PC-9 (cell line): ENCODE results near the gene SPATS2L. TPM values are rescaled to one million over a fixed set of nuclear protein-coding genes. Genes with fewer than 3 reads are reported as not detected.

ENCODE experiments used
- BruUV-seq: library from RNA; stranded (reverse); fragments of 400-500 nt; replicated peaks from 2 replicates; lab custom pipeline; 2021; lab: Mats Ljungman, UMichigan
- CTCF ChIA-PET: fragments of 300-600 bp; sonication (Branson Sonifier 250); formaldehyde crosslinking; loops from one replicate; lab custom pipeline; 2022; ENCODE audit warnings: antibody characterized with exemption; lab: Charles Lee
- POLR2A ChIA-PET: fragments of 300-600 bp; sonication (Branson Sonifier 250); formaldehyde crosslinking; loops from one replicate; lab custom pipeline; 2022; ENCODE audit warnings: antibody characterized with exemption; ENCODE audit not compliant: unreplicated experiment; lab: Charles Lee
- DNase-seq, 2 experiments: peaks; one replicate each; pipeline versions ENCODE4 v3.0.0 to v3.0.0-alpha.2; 2015 to 2022; ENCODE audit warnings: mixed read lengths in 1 of 2
- H2AFZ ChIP-seq: fragments of 200-600 bp; sonication (generic); 2 replicates; pipeline ENCODE4 v1.8.1; 2017; ENCODE audit warnings: antibody characterized with exemption
- H3F3A ChIP-seq: fragments of 200-600 bp; sonication (generic); 2 replicates; pipeline ENCODE4 v1.8.1; 2017; ENCODE audit warnings: antibody characterized with exemption, mild to moderate bottlenecking, low read depth; ENCODE audit not compliant: insufficient read depth
- H3K27ac ChIP-seq: fragments of 200-600 bp; sonication (generic); 2 replicates; pipeline ENCODE4 v1.6.1; 2016; ENCODE audit warnings: mixed run types
- H3K27me3 ChIP-seq: fragments of 200-600 bp; sonication (generic); 2 replicates; pipeline ENCODE4 v1.6.1; 2016; ENCODE audit warnings: low read depth, mixed run types; ENCODE audit not compliant: insufficient read depth
- H3K36me3 ChIP-seq: fragments of 200-600 bp; sonication (generic); 2 replicates; pipeline ENCODE4 v1.6.1; 2016; ENCODE audit warnings: low read depth, mixed run types
- H3K4me1 ChIP-seq: fragments of 200-600 bp; sonication (generic); replicated peaks from 2 replicates; pipeline ENCODE4 v1.6.1; 2016; ENCODE audit warnings: mixed run types; ENCODE audit not compliant: insufficient read depth
- H3K4me2 ChIP-seq: fragments of 200-600 bp; sonication (generic); 2 replicates; pipeline ENCODE4 v1.6.1; 2017; ENCODE audit warnings: mixed run types
- H3K4me3 ChIP-seq: fragments of 200-600 bp; sonication (generic); 2 replicates; pipeline ENCODE4 v1.6.1; 2016; ENCODE audit warnings: mixed run types
- H3K79me2 ChIP-seq: fragments of 200-600 bp; sonication (generic); 2 replicates; pipeline ENCODE4 v1.6.1; 2017; ENCODE audit warnings: low read depth, mixed run types
- H3K9me2 ChIP-seq: fragments of 200-600 bp; sonication (generic); 2 replicates; pipeline ENCODE4 v1.8.1; 2017; ENCODE audit warnings: mild to moderate bottlenecking; ENCODE audit not compliant: insufficient read depth
- H3K9me3 ChIP-seq: fragments of 200-600 bp; sonication (generic); 2 replicates; pipeline ENCODE4 v1.8.1; 2016; ENCODE audit warnings: low read depth; ENCODE audit not compliant: insufficient read depth
- H4K20me1 ChIP-seq: fragments of 200-600 bp; sonication (generic); 2 replicates; pipeline ENCODE4 v1.8.1; 2017; ENCODE audit not compliant: insufficient read depth
- EZH2 ChIP-seq: fragments of 200-600 bp; sonication (generic); IDR thresholded peaks from 2 replicates; pipeline ENCODE4 v1.8.0; 2017; ENCODE audit warnings: antibody characterized with exemption, low read depth
- intact Hi-C: fragments of 100-400 bp; cut with micrococcal nuclease; formaldehyde crosslinking; loops from one replicate; pipeline ENCODE4 v1.10.0; 2022; ENCODE audit not compliant: unreplicated experiment
- total RNA-seq: library from RNA; stranded (reverse); gene quantifications from 2 replicates; pipeline ENCODE4 v1.2.3, GENCODE V29; 2021
- TF ChIP-seq, protein P1 (sequence below): fragments of 200-600 bp; sonication (generic); conservative IDR thresholded peaks from 2 replicates; pipeline ENCODE4 v1.6.1; 2017; ENCODE audit warnings: mixed run types, antibody characterized with exemption, mild to moderate bottlenecking, moderate library complexity

SPATS2L gene
- total RNA-seq, 1 experiment from 2014 or later = 199 TPM

DNA sequence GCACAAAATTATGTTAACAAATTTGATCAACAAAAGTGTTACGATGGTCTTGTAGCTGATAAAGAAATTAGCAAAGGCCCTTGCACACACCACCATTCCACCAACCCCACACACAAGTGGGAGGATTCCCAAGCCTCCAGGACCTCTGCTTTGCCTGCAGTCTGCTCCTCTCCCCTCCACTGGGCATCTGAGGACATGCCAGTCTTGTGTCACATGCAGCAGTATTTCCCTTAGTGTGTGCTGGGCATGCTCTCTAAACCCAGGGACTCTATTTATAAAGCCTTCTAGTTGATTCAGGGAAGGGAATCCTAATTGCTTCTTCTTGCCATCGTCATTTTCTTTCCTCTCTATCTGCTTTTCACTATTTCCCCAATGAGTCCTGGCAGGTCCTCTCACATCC lies 150.1 kb downstream of the SPATS2L start:
- TF ChIP-seq EZH2 = no peak
- TF ChIP-seq, protein P1, sequence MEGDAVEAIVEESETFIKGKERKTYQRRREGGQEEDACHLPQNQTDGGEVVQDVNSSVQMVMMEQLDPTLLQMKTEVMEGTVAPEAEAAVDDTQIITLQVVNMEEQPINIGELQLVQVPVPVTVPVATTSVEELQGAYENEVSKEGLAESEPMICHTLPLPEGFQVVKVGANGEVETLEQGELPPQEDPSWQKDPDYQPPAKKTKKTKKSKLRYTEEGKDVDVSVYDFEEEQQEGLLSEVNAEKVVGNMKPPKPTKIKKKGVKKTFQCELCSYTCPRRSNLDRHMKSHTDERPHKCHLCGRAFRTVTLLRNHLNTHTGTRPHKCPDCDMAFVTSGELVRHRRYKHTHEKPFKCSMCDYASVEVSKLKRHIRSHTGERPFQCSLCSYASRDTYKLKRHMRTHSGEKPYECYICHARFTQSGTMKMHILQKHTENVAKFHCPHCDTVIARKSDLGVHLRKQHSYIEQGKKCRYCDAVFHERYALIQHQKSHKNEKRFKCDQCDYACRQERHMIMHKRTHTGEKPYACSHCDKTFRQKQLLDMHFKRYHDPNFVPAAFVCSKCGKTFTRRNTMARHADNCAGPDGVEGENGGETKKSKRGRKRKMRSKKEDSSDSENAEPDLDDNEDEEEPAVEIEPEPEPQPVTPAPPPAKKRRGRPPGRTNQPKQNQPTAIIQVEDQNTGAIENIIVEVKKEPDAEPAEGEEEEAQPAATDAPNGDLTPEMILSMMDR = no peak
- Histone ChIP-seq H3K4me3 (no peak overlapping the region), H3K4me2 (no peak overlapping the region), H2AFZ (no peak overlapping the region), H3K27ac (no peak overlapping the region), H3K4me1 (0 out of 2 replicates have a peak, but pooled peaks cover 7% of the 10 kb centered on the region), H3K36me3 (peaks cover 25% of the 10 kb centered on the region; the same call in 1 of the 2 replicates), H3K9me3 (no peaks in the 10 kb centered on the region), H3F3A (no peaks in the 10 kb centered on the region; the same call in 1 of the 2 replicates), H3K79me2 (no peaks in the 10 kb centered on the region), H3K27me3 (no peaks in the 10 kb centered on the region), H4K20me1 (no peaks in the 10 kb centered on the region), H3K9me2 (no peaks in the 10 kb centered on the region)
- ChIA-PET POLR2A (interaction anchor here (0.6 kb wide), 1 partner anchor 100 kb away, joined by 3 read pairs; no protein-coding TSS in a partner anchor), CTCF (no interaction called here)
- no peak for DNase-seq
- intact Hi-C loops = no loop called here
- BruUV-seq = no TSS peak

DNA sequence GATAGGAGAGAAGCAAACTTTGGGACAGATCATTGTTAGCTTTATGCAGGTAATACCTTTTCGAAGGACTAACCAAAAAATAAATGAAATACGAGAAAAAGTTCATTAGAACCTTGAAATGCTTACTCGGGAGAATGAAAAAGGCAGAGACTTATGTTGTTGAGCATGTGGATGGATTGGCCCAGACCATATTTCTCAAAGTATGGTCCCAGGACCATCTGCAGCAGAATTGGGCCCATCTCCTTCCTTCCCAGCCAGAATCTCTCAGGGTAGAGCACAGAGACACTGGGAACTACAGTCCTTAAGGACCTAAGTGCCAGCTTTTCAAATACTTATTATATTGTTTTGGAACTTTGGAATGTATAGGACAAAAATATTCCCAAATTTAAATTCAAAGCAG lies 152.6 kb downstream of the SPATS2L start:
- CTCF ChIA-PET = interaction anchor here (0.6 kb wide), 1 partner anchor 23 kb away, joined by 4 read pairs; no protein-coding TSS in a partner anchor
- peaks cover 25% of the 10 kb centered on the region; the same call in 1 of the 2 replicates for H3K36me3 ChIP-seq
- no peaks in the 10 kb centered on the region for H4K20me1 ChIP-seq
- no TSS peak for BruUV-seq
- TF ChIP-seq, protein P1 = no peak
- TF ChIP-seq EZH2 = no peak
- no peaks in the 10 kb centered on the region for H3K9me3 ChIP-seq
- no peaks in the 10 kb centered on the region for H3K9me2 ChIP-seq
- H2AFZ ChIP-seq = no peak overlapping the region
- H3K4me3 ChIP-seq = no peak overlapping the region
- POLR2A ChIA-PET = no interaction called here
- H3K27ac ChIP-seq = 0 out of 2 replicates have a peak overlapping the region, but pooled peaks have one; percentile 4
- intact Hi-C loops = no loop called here
- H3K27me3 ChIP-seq = no peaks in the 10 kb centered on the region
- no peak overlapping the region for H3K4me2 ChIP-seq
- 0 out of 2 replicates have a peak, but pooled peaks cover 7% of the 10 kb centered on the region for H3K4me1 ChIP-seq
- DNase-seq = no peak
- H3K79me2 ChIP-seq = no peaks in the 10 kb centered on the region
- H3F3A ChIP-seq = no peaks in the 10 kb centered on the region; the same call in 1 of the 2 replicates

DNA sequence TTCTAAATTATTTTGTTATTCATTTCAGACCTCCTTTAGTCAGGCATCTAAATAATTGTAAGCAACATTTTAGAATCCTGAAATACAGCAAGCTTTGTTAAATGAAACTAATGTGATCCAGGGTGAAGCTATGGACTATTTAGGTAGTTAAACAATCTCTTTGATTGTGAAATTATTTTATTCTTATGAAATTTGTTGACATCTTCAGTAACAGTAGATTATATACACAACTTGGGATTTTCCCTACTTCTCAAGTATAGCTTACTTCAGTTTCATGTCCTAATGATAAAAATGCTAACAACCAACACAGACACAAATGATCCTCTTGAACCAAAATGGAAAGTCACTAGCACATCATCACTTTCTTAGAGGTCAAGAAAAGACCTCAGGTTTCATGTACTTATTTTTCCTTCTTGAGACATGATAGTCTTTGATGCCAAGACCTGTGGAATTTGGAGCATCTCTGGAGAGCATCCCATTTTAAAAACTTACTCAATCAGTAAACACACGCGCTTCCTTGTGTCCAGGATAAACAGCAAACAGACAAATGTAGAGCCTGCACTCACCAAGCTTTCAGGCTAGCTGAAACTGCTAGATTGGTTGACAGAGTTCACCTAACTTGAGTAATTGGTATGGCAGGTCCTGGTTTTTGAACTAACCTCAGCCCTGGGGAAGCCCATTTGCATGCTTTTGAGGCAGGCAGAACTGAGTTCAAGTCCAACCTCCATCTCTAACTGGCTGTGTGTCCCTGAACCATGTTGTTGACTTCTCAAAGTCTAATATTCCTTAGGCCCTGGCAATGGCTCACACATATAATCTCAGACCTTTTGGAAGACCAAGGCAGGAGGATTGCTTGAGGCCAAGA lies 155.6 kb downstream of the SPATS2L start:
- H3K4me3 ChIP-seq = no peak overlapping the region
- TF ChIP-seq EZH2 = no peak
- TF ChIP-seq, protein P1 = no peak
- no peaks in the 10 kb centered on the region for H4K20me1 ChIP-seq
- no peaks in the 10 kb centered on the region for H3F3A ChIP-seq
- no peaks in the 10 kb centered on the region for H3K9me2 ChIP-seq
- no peaks in the 10 kb centered on the region for H3K79me2 ChIP-seq
- H3K27ac ChIP-seq = 0 out of 2 replicates have a peak overlapping the region, but pooled peaks have one; percentile 18
- peaks cover 32% of the 10 kb centered on the region for H3K36me3 ChIP-seq
- no peaks in the 10 kb centered on the region for H3K9me3 ChIP-seq
- intact Hi-C loops = no loop called here
- TSS peak; percentile 21 for BruUV-seq
- H3K4me2 ChIP-seq = no peak overlapping the region
- CTCF ChIA-PET = interaction anchor here (0.5 kb wide), 1 partner anchor 548 kb away, joined by 3 read pairs; no protein-coding TSS in a partner anchor
- POLR2A ChIA-PET = no interaction called here
- DNase-seq = no peak
- H3K27me3 ChIP-seq = no peaks in the 10 kb centered on the region
- H3K4me1 ChIP-seq = no peaks in the 10 kb centered on the region
- H2AFZ ChIP-seq = no peak overlapping the region
